Karpas-422 (cell line): Measurements from ENCODE around the gene PHOSPHO1. TPM values are rescaled to one million over a fixed set of nuclear protein-coding genes. Genes with fewer than 3 reads are reported as not detected.

Experiments used
- DNase-seq: peaks from one replicate; pipeline ENCODE4 v3.0.0-alpha.2; 2015
- H2AFZ ChIP-seq: fragments of 200-600 bp; sonication (generic); 2 replicates; pipeline ENCODE4 v1.6.1; 2014; ENCODE audit warnings: antibody characterized with exemption, low read length, mixed read lengths
- H3K27ac ChIP-seq: fragments of 200-600 bp; sonication (generic); 2 replicates; pipeline ENCODE4 v1.5.1; 2014; ENCODE audit warnings: mild to moderate bottlenecking, low read length, moderate library complexity
- H3K27me3 ChIP-seq: fragments of 200-600 bp; sonication (generic); 2 replicates; pipeline ENCODE4 v1.6.1; 2014; ENCODE audit warnings: low read length, mixed read lengths
- H3K36me3 ChIP-seq: fragments of 200-600 bp; sonication (generic); 2 replicates; pipeline ENCODE4 v1.6.1; 2014; ENCODE audit warnings: low read length, mixed read lengths; ENCODE audit not compliant: insufficient read depth
- H3K4me1 ChIP-seq: fragments of 200-600 bp; sonication (generic); 2 replicates; pipeline ENCODE4 v1.6.1; 2014; ENCODE audit warnings: mild to moderate bottlenecking, low read length, mixed read lengths
- H3K4me2 ChIP-seq: fragments of 200-600 bp; sonication (generic); 2 replicates; pipeline ENCODE4 v1.6.1; 2014; ENCODE audit warnings: low read length, low read depth, mild to moderate bottlenecking; ENCODE audit not compliant: poor library complexity, severe bottlenecking
- H3K4me3 ChIP-seq: fragments of 200-600 bp; sonication (generic); 2 replicates; pipeline ENCODE4 v1.5.1; 2014; ENCODE audit warnings: mild to moderate bottlenecking, antibody characterized with exemption, low read length, mixed read lengths
- H3K79me2 ChIP-seq: fragments of 200-600 bp; sonication (generic); 2 replicates; pipeline ENCODE4 v1.6.1; 2014; ENCODE audit warnings: mild to moderate bottlenecking, low read length, mixed read lengths
- H3K9ac ChIP-seq: fragments of 200-600 bp; sonication (generic); 2 replicates; pipeline ENCODE4 v1.6.0; 2014; ENCODE audit warnings: low read length
- H3K9me2 ChIP-seq: fragments of 200-600 bp; sonication (generic), shearing (Covaris generic); replicated peaks from 2 replicates; pipeline ENCODE4 v1.6.0; 2014; ENCODE audit warnings: mild to moderate bottlenecking, low read length, moderate library complexity; ENCODE audit not compliant: insufficient read depth
- H3K9me3 ChIP-seq: fragments of 300-700, 200-600 bp; sonication (generic); 2 replicates; pipeline ENCODE4 v1.6.1; 2014; ENCODE audit warnings: low read length, mixed read lengths
- H4K20me1 ChIP-seq: fragments of 200-600 bp; sonication (generic); 2 replicates; pipeline ENCODE4 v1.6.1; 2014; ENCODE audit warnings: mild to moderate bottlenecking, antibody characterized with exemption, low read length, low read depth; ENCODE audit not compliant: insufficient read depth
- total RNA-seq: library from RNA; depleted of rRNA; stranded (reverse); fragments of >200 nt; shearing (Covaris generic); gene quantifications from 2 replicates; pipeline ENCODE4 v1.2.3, GENCODE V29; 2014; ENCODE audit warnings: low replicate concordance

PHOSPHO1 gene
- total RNA-seq, 1 experiment from 2014 or later: not detected

DNA sequence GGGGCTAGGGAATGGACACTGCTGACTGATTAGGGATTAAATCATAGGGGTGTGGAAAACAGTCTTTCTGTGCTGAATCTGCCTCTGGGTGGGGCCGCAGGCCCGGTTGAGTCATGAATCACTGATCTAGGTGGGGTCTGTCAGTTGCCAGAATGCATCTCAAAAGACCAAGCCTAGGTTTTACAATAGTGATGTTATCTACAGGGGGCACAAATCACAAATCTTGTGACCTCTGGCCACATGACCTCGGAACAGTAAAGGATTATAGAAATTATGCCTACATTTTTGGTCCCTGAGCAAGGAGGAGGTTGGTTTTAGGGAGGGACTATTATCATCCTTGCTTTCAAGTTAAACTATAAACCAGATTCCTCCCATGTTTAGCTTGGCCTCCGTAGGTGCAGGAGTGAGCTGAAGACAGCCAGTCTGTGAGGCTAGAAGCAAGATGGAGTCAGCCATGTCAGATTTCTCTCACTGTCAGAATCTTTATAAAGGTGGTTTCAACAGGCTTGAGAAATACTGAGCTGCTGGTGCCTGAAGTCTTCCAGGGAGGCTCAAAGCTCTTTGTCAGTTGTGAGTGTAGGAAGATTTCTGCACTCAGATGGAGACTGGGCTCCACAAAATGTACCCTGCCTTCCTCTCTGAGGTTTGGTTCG is 33.1 kb downstream of the PHOSPHO1 start:
- Histone ChIP-seq H3K36me3 (no peaks in the 10 kb centered on the region), H3K4me1 (peaks cover 34% of the 10 kb centered on the region), H3K4me3 (no peak overlapping the region), H3K4me2 (no peak overlapping the region), H3K27ac (peak overlapping the region; percentile 26), H3K27me3 (no peaks in the 10 kb centered on the region), H3K9me3 (no peaks in the 10 kb centered on the region), H4K20me1 (no peaks in the 10 kb centered on the region), H3K9me2 (no peaks in the 10 kb centered on the region), H2AFZ (no peak overlapping the region; the same call in 1 of the 2 replicates), H3K9ac (no peak overlapping the region), H3K79me2 (no peaks in the 10 kb centered on the region)
- DNase-seq: no peak

DNA sequence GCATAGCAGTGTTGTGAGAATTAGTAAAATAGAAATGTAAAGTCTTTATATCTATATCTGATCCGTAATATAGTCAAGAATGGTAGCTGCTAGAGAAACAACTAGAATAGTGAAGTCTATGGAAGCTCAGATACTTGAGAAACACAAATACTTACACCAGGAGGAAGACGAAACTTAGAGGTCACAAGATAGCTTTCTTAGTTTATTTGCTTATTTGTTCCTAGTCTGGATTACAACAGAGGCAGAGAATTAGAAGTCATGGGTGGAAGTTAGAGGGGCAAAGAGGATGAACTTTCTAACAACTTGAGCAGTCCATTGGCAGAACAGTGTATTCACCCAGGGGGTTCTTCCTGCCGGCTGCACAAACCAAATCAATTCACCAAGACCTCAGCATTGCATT is 34.1 kb downstream of the PHOSPHO1 start:
- Histone ChIP-seq H3K4me2 (peak overlapping the region; percentile 26), H2AFZ (peak overlapping the region; percentile 28; the same call in 1 of the 2 replicates), H3K27ac (peak overlapping the region; percentile 70), H3K4me3 (no peak overlapping the region), H3K36me3 (no peaks in the 10 kb centered on the region), H3K9me3 (no peaks in the 10 kb centered on the region), H3K27me3 (no peaks in the 10 kb centered on the region), H3K9me2 (no peaks in the 10 kb centered on the region), H3K79me2 (no peaks in the 10 kb centered on the region), H4K20me1 (no peaks in the 10 kb centered on the region), H3K4me1 (peaks cover 41% of the 10 kb centered on the region), H3K9ac (no peak overlapping the region)
- no peak for DNase-seq

DNA sequence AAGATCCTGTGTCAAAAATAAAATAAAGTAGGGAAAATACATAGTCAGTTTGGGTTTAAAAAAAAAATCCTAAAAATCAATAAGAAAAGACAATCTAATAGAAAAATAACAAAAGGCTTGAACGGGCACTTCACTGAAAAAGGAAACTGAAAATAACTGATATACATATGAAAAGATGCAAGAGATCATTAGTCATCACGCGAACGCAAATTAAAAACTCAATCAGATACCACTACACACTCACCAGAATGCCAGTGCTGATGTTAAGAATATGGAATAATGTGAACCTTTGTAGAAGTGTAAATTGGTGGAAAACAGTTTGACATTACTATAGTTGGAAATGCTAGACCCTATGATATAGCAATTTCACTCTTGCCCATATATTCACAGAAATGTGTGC is 34.8 kb downstream of the PHOSPHO1 start:
- H3K36me3 ChIP-seq: no peaks in the 10 kb centered on the region
- H3K4me2 ChIP-seq: peak overlapping the region; percentile 26
- H3K9me2 ChIP-seq: no peaks in the 10 kb centered on the region
- H3K9ac ChIP-seq: no peak overlapping the region
- H3K4me1 ChIP-seq: peaks cover 48% of the 10 kb centered on the region
- no peak for DNase-seq
- no peaks in the 10 kb centered on the region for H3K9me3 ChIP-seq
- H3K27me3 ChIP-seq: no peaks in the 10 kb centered on the region
- H3K79me2 ChIP-seq: no peaks in the 10 kb centered on the region
- no peak overlapping the region for H3K4me3 ChIP-seq
- no peak overlapping the region for H2AFZ ChIP-seq
- peak overlapping the region; percentile 70 for H3K27ac ChIP-seq
- H4K20me1 ChIP-seq: no peaks in the 10 kb centered on the region

DNA sequence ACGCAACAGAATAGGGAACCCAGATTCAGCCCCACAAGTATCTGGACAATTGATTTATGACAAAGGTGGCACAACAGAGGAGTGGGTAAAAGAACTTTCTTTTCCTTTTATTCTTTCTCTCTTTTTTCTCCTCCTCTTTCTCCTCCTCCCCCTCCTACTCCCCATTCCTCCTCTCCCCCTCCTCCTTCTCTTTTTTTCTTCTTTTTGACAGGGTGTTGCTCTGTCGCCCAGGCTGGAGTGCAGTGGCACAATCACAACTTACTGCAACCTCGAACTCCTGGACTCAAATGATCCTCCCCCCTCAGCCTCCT is 36.3 kb downstream of the PHOSPHO1 start:
- no peaks in the 10 kb centered on the region for H3K36me3 ChIP-seq
- no peaks in the 10 kb centered on the region for H3K79me2 ChIP-seq
- no peaks in the 10 kb centered on the region for H3K9me2 ChIP-seq
- peak overlapping the region; percentile 89 for H2AFZ ChIP-seq
- H3K4me1 ChIP-seq: peaks cover 50% of the 10 kb centered on the region
- no peaks in the 10 kb centered on the region for H3K9me3 ChIP-seq
- no peak for DNase-seq
- peak overlapping the region; percentile 99 for H3K4me2 ChIP-seq
- peak overlapping the region; percentile 79; the same call in 1 of the 2 replicates for H3K4me3 ChIP-seq
- H4K20me1 ChIP-seq: no peaks in the 10 kb centered on the region
- H3K9ac ChIP-seq: peak overlapping the region; percentile 74
- H3K27me3 ChIP-seq: no peaks in the 10 kb centered on the region
- H3K27ac ChIP-seq: peak overlapping the region; percentile 97

DNA sequence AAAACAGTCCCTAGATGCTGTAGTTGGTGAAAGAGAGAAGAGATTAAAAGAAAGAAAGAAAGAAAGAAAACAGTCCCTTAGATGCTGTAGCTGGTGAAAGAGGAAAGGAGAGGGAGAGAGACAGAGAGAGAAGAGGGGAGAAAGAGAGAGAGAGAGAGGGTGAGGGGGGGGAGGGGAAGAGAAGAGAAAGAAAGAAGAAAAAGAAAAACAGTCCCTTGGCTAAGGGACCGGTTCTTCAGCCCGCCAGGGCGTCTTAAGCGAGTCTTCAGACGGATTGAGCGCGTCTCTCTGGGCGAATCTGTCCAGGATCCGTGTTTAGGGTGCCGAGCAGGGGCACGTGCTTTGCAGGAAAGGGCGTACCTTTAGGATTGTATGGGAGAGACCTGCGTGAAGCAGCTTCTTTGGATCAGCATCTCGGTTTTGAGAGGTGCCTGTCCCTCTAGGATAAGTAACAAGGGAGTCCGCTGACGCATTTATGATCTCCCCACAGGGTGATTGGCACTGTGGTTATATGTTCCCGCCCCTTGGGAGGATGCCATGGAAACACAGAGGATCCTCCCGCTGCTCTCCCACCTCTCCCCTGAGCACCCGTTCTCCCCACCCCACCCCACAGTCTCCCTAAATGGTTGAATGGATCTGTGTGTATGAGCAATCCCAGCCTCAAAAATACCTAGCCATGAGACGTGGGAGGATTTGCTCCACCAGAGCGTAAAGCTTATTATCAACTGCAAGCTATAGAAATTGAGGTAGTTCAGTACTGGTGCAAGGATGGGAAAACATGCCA is 36.9 kb downstream of the PHOSPHO1 start:
- H3K9me2 ChIP-seq: no peaks in the 10 kb centered on the region
- DNase-seq: peak; percentile 80
- H2AFZ ChIP-seq: peak overlapping the region; percentile 89
- peak overlapping the region; percentile 97 for H3K27ac ChIP-seq
- H3K9me3 ChIP-seq: no peaks in the 10 kb centered on the region
- H3K79me2 ChIP-seq: no peaks in the 10 kb centered on the region
- peak overlapping the region; percentile 79 for H3K4me3 ChIP-seq
- H4K20me1 ChIP-seq: no peaks in the 10 kb centered on the region
- H3K4me2 ChIP-seq: peak overlapping the region; percentile 99
- peak overlapping the region; percentile 74 for H3K9ac ChIP-seq
- H3K4me1 ChIP-seq: peaks cover 50% of the 10 kb centered on the region
- no peaks in the 10 kb centered on the region for H3K36me3 ChIP-seq
- H3K27me3 ChIP-seq: no peaks in the 10 kb centered on the region

DNA sequence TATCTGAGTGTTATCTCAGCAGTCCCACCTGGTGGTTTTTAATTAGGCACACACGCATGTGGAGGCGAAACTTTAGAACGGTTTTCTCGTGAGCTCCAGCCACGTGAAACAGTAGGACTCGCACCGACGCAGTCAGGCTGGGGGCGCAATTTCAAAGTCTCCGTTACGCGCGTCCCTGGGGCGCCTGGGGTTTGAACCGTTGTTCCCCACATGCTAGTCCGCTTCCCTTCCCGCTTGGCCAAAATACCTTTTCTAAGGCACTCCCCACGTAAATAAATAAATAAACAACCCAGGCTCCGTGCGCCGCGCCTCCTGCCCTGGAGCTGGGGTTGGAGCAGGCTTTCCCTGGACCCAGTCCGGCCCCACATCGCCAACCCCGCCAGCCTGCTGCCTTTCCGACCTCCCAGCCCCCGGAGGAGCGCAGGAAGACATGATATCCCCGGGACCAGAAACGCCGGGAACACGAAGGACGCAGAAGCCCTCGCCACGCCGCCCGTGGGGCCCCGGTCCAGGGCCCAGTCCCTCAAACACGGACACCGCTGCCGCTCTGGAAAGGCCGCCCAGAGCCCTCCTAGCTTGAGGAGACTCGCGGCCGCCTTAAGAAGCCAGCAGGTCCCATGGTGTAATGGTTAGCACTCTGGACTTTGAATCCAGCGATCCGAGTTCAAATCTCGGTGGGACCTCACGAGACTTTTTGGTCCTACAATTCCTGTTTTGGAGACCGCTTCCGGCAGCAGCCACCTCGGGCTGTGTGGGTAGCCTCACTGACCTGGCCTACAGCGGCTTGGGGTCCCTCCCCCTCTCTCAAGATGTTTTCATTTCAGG is 38.5 kb downstream of the PHOSPHO1 start:
- peak overlapping the region; percentile 96 for H3K9ac ChIP-seq
- H3K36me3 ChIP-seq: no peaks in the 10 kb centered on the region
- H3K27ac ChIP-seq: peak overlapping the region; percentile 97

DNA sequence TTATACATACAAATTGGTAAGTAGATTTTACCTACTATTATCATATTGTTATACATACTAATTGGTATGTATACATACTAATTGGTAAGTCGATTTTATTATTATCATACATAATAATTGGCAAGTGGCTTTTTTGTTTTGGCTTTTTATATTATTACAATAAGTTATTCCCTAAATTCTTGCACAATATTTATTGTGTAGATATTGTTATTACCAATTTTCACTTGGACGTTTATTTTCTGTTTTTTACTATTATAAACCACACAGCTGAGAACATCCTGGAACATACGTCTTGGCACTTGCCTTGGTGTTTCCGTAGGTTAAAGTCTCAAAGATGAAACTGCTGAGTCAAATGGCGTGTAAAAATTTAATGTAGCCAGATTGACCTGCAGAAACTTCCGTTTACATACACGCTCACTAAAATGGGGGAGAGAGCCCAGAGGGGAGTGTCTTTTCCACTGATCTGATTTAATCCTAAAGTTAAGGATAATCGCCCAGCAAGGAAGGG is 39.1 kb downstream of the PHOSPHO1 start:
- H3K9me2 ChIP-seq: no peaks in the 10 kb centered on the region
- peak overlapping the region; percentile 79 for H3K4me3 ChIP-seq
- H3K27me3 ChIP-seq: no peaks in the 10 kb centered on the region
- no peaks in the 10 kb centered on the region for H3K36me3 ChIP-seq
- H3K9me3 ChIP-seq: no peaks in the 10 kb centered on the region
- DNase-seq: no peak
- H3K27ac ChIP-seq: peak overlapping the region; percentile 97
- H2AFZ ChIP-seq: peak overlapping the region; percentile 24
- no peaks in the 10 kb centered on the region for H3K79me2 ChIP-seq
- peak overlapping the region; percentile 96 for H3K9ac ChIP-seq
- H3K4me1 ChIP-seq: peaks cover 45% of the 10 kb centered on the region
- H4K20me1 ChIP-seq: no peaks in the 10 kb centered on the region
- peak overlapping the region; percentile 99 for H3K4me2 ChIP-seq

More for the DNA sequence above, 38.5 kb downstream of the PHOSPHO1 start:
- no peaks in the 10 kb centered on the region for H3K9me3 ChIP-seq
- no peaks in the 10 kb centered on the region for H4K20me1 ChIP-seq
- no peaks in the 10 kb centered on the region for H3K27me3 ChIP-seq
- H2AFZ ChIP-seq: peak overlapping the region; percentile 24
- H3K4me2 ChIP-seq: peak overlapping the region; percentile 99
- peaks cover 47% of the 10 kb centered on the region for H3K4me1 ChIP-seq
- H3K9me2 ChIP-seq: no peaks in the 10 kb centered on the region
- no peaks in the 10 kb centered on the region for H3K79me2 ChIP-seq
- H3K4me3 ChIP-seq: peak overlapping the region; percentile 79
- DNase-seq: peak; percentile 96
